ENCODE measurements around the gene APOOL. TPM values are rescaled to one million over a fixed set of nuclear protein-coding genes. Genes with fewer than 3 reads are reported as not detected.
"Not testable (repeated sequence)": the region's sequence is repeated elsewhere in the genome, so short reads cannot be mapped to it uniquely, and the experiment has no call there.

The APOOL gene
- total and polyA plus RNA-seq, 2 donors (not counting 3 experiments of a cell fraction or from before 2014, with no cell fraction given) = 3.4 to 17.4 TPM

DNA sequence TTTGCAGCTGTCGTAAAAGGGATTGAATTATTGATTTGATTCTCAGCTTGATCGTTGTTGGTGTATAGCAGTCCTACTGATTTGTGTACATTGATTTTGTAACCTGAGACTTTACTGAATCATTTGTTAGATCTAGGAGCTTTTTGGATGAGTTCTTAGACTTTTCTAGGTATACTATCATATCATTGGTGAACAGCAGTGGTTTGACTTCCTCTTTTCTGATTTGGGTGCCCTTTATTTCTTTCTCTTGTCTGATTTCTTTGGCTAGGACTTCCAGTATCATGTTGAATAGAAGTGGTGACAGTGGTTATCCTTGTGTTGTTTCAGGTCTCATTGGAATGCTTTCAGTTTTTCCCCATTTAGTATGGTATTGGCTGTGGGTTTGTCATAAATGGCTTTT is 8.4 kb downstream of the APOOL start:
- CTCF ChIA-PET = no interaction called here

DNA sequence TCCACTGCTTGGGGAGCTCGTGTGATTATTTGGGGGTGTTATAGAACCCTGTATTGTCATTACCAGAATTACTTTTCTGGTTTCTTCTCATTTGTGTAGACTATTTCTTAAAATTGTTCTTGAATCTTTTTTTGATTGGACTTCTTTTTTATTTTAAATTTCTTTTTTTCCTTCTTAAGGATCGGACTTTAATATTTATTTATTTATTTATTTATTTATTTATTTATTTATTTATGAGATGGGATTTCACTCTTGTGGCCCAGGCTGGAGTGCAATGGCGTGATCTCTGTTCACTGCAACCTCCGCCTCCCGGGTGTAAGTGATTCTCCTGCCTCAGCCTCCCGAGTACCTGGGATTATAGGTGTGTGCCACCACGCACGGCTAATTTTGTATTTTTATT is 11.7 kb downstream of the APOOL start:
- not testable (repeated sequence) for H3K79me2 ChIP-seq (ENCODE audit: control insufficient read depth, insufficient read depth, low read length); FAIRE-seq

More for the DNA sequence above, 8.4 kb downstream of the APOOL start:
- no peaks in the 10 kb centered on the region for H4K20me1 ChIP-seq (replicated peaks; ENCODE audit: control insufficient read depth, extremely low read depth, insufficient read depth, low read length)
- no peak overlapping the region for H3K27ac ChIP-seq (ENCODE audit: insufficient read depth, low read depth, low read length)
- H2AFZ ChIP-seq (ENCODE audit: low read depth, low read length) = no peak overlapping the region
- no peaks in the 10 kb centered on the region for H3K4me1 ChIP-seq (ENCODE audit: control insufficient read depth, extremely low read depth, insufficient read depth, low read length)
- POLR2A ChIA-PET = no interaction called here
- no TSS peak for BruUV-seq (replicated peaks)
- no peak overlapping the region for H3K9ac ChIP-seq (replicated peaks; ENCODE audit: extremely low read depth, insufficient read depth, low read length)
- no peaks in the 10 kb centered on the region for H3K27me3 ChIP-seq (ENCODE audit: control insufficient read depth in 2 of 2, insufficient read depth in 2 of 2, low read length in 2 of 2)
- dilution Hi-C loops (cut with MboI; ENCODE audit: extremely low pct_ligation_motif_present, low sequenced_read_pairs) (no loop called here), intact Hi-C loops (cut with micrococcal nuclease) (no loop called here)
- FAIRE-seq (no peak), DNase-seq (ENCODE audit: low read depth, low spot score) (no peak)
- H3K9me1 ChIP-seq (replicated peaks; ENCODE audit: control insufficient read depth, extremely low read depth, insufficient read depth, low read length) = no peaks in the 10 kb centered on the region
- no peak overlapping the region for H3K4me3 ChIP-seq (replicated peaks in 1 of 3; ENCODE audit: insufficient read depth in 1 of 3, low read depth in 1 of 3, low read length in 3 of 3)
- H3K4me2 ChIP-seq (ENCODE audit: insufficient read depth, low read length) = no peak overlapping the region
- TF ChIP-seq FOS (IDR thresholded peaks at IDR 0.05; ENCODE audit: borderline replicate concordance, insufficient read depth, low read length) = no peak
- TF ChIP-seq POLR2AphosphoS5 (IDR thresholded peaks at IDR 0.05; ENCODE audit: insufficient read depth, low read depth, low read length) = no peak
- no peak for TF ChIP-seq MYC (IDR thresholded peaks at IDR 0.05; ENCODE audit: low read depth, low read length)
- TF ChIP-seq POLR2A (IDR thresholded peaks at IDR 0.05; ENCODE audit: low read depth, low read length) = no peak
- TF ChIP-seq EZH2 (IDR thresholded peaks at IDR 0.05; ENCODE audit: borderline replicate concordance, low read depth, low read length, severe bottlenecking) = no peak
- TF ChIP-seq, protein P1, sequence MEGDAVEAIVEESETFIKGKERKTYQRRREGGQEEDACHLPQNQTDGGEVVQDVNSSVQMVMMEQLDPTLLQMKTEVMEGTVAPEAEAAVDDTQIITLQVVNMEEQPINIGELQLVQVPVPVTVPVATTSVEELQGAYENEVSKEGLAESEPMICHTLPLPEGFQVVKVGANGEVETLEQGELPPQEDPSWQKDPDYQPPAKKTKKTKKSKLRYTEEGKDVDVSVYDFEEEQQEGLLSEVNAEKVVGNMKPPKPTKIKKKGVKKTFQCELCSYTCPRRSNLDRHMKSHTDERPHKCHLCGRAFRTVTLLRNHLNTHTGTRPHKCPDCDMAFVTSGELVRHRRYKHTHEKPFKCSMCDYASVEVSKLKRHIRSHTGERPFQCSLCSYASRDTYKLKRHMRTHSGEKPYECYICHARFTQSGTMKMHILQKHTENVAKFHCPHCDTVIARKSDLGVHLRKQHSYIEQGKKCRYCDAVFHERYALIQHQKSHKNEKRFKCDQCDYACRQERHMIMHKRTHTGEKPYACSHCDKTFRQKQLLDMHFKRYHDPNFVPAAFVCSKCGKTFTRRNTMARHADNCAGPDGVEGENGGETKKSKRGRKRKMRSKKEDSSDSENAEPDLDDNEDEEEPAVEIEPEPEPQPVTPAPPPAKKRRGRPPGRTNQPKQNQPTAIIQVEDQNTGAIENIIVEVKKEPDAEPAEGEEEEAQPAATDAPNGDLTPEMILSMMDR (IDR thresholded peaks at IDR 0.05; ENCODE audit: extremely low read depth in 1 of 2, insufficient read depth in 1 of 2, low read depth in 1 of 2, low read length in 2 of 2) = no peak
- no peak for TF ChIP-seq JUN (IDR thresholded peaks at IDR 0.05; ENCODE audit: borderline replicate concordance, insufficient read depth, insufficient read length, low read depth)
- TF ChIP-seq, protein P2, sequence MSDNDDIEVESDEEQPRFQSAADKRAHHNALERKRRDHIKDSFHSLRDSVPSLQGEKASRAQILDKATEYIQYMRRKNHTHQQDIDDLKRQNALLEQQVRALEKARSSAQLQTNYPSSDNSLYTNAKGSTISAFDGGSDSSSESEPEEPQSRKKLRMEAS (IDR thresholded peaks at IDR 0.05; ENCODE audit: insufficient read depth, insufficient read length) = no peak
- TF ChIP-seq GATA2 (IDR thresholded peaks at IDR 0.05; ENCODE audit: insufficient read depth, insufficient read length, low read depth, low read length) = no peak
- H3K79me2 ChIP-seq (ENCODE audit: control insufficient read depth, insufficient read depth, low read length) = peaks cover 8% of the 10 kb centered on the region
- H3K9me3 ChIP-seq (replicated peaks; ENCODE audit: control insufficient read depth, insufficient read depth, low read length) = no peaks in the 10 kb centered on the region
- no peaks in the 10 kb centered on the region for H3K36me3 ChIP-seq (ENCODE audit: control insufficient read depth in 2 of 2, extremely low read depth in 1 of 2, insufficient read depth in 2 of 2, low read length in 2 of 2)

More for the DNA sequence above, 11.7 kb downstream of the APOOL start:
- H3K9me1 ChIP-seq (replicated peaks; ENCODE audit: control insufficient read depth, extremely low read depth, insufficient read depth, low read length); DNase-seq (ENCODE audit: low read depth, low spot score); POLR2A ChIA-PET; CTCF ChIA-PET; H3K36me3 ChIP-seq (ENCODE audit: control insufficient read depth in 2 of 2, extremely low read depth in 1 of 2, insufficient read depth in 2 of 2, low read length in 2 of 2); H3K27ac ChIP-seq (ENCODE audit: insufficient read depth, low read depth, low read length); H2AFZ ChIP-seq (ENCODE audit: low read depth, low read length); intact Hi-C loops (cut with micrococcal nuclease); H3K27me3 ChIP-seq (ENCODE audit: control insufficient read depth in 2 of 2, insufficient read depth in 2 of 2, low read length in 2 of 2); BruUV-seq (replicated peaks); H3K9ac ChIP-seq (replicated peaks; ENCODE audit: extremely low read depth, insufficient read depth, low read length); H4K20me1 ChIP-seq (replicated peaks; ENCODE audit: control insufficient read depth, extremely low read depth, insufficient read depth, low read length); H3K9me3 ChIP-seq (replicated peaks; ENCODE audit: control insufficient read depth, insufficient read depth, low read length); H3K4me2 ChIP-seq (ENCODE audit: insufficient read depth, low read length); H3K4me3 ChIP-seq (replicated peaks in 1 of 3; ENCODE audit: insufficient read depth in 1 of 3, low read depth in 1 of 3, low read length in 3 of 3); dilution Hi-C loops (cut with MboI; ENCODE audit: extremely low pct_ligation_motif_present, low sequenced_read_pairs); H3K4me1 ChIP-seq (ENCODE audit: control insufficient read depth, extremely low read depth, insufficient read depth, low read length): not testable (repeated sequence)

All from endothelial cell of umbilical vein (primary cell).